HG02885 (cell line): ENCODE results near the gene SMARCA4.

Experiments
- ATAC-seq: cut with Tn5 transposase; IDR thresholded peaks from one replicate; pipeline ENCODE4 v1.9.1; 2021; ENCODE audit warnings: mild to moderate bottlenecking; ENCODE audit not compliant: unreplicated experiment, poor library complexity

The SMARCA4 gene

GRCh38 chr19:11007385-11007784 is 46.6 kb downstream of the SMARCA4 start:
- no peak for ATAC-seq

DNA sequence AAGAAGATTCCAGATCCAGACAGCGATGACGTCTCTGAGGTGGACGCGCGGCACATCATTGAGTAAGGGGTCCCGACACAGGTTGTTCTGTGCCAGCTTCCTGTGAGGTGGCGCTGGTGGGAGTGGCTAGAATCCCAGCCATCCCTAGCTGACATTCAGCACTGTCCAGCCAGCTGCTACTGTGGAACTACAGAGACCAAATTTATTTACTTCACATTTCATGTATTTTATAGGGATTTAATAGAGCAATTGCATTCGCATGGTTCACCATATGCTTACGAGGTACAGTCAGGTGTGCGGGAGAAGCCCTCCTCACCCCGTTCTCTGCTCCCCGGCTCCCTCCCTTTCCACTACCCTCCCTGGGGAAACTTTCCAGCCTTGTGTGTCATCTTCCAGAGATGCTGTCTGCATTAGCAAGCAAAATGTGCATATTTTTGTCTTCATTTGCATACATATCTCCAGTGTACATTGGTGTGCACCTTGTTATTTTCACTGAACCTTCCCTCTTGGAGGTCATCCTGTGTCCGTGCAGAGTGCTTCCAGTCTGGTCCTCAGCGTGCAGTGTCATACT is 47.2 kb downstream of the SMARCA4 start:
- ATAC-seq: no peak

- ATAC-seq: no peak
Observed at GRCh38 chr19:11010041-11010440, 49.2 kb downstream of the SMARCA4 start.

DNA sequence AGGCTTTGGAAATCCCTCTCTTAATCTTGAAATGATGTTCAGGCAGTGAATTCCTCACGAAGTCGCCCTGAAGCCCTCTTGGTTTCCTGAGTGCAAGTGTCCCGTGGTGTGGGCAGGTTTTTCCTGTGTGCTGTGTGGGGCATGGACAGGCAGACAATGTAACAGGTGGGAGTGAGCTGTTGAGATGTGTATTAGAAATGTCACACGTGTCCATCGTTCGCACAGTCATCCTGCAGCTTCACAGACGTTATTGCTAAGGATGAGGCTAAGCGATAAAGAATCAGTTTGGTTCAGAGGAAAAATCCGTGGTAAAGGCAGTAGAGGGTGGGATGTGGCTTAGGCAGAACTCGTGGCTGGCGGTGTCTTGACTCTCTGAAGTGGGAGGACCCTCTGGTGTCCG is 51.7 kb downstream of the SMARCA4 start:
- no peak for ATAC-seq

DNA sequence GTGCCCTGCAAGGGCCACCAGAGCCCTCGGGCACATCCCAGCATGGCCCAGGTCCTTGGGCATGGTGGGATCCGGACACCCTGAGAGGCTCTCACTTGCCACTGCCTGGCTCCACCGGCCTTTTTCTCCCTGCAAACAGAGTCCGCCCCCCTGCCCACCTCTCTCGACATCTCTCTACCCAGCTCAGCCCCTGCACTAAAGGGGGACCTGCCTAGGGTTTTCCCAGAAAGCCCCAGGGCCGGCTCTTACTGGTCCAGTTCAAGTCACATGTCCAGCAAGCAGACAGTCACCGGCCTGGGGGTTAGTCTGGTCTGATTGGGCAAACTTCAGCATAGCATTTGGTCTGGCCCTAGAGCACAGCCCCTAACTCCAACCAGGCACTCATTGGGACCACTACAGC is 52.9 kb downstream of the SMARCA4 start:
- no peak for ATAC-seq

DNA sequence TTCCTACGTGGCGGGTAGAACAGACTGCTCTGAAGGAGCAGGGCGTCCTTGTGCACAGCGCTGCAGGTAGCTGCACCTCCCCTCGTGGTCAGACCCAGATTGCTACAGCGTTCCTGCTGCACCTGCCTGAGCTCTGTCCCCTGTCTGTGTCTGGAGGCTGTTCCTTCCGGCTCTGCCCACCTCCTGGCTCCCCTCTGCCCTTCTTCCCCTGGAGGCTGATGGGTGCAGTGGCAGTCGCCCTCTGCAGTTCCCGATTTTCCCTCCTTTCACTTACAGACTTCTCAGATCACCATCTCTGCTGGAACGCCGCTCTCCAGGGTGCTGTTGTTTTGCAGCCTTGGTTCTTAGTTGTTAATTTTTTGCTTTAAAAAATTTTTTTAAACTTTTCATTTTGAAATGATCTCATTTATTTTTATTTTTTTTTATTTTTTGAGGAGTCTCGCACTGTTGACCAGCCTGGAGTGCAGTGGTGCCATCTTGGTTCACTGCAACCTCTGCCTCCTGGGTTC is 53.6 kb downstream of the SMARCA4 start:
- no peak for ATAC-seq

DNA sequence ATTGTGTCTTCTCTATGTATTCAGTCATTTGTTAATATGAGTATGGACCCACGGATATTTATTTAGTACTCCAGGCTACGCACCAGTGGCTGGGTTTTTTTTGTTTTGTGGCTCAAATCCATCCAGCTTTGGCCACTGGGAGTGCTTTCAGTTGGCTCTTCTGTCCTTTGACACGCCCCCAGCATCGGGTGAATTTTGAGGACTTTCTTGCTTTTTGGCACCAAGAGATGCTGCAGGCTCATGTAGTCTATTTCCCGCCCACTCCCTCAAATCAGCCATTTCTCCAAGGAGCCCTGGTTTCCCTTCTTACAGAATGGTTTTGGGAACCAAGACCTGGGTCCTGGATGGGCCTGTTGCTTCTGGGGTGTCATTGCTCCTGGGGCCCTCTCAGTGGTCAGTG is 55.8 kb downstream of the SMARCA4 start:
- no peak for ATAC-seq

GRCh38 chr19:11017275-11018035 is 56.6 kb downstream of the SMARCA4 start:
- ATAC-seq: no peak

DNA sequence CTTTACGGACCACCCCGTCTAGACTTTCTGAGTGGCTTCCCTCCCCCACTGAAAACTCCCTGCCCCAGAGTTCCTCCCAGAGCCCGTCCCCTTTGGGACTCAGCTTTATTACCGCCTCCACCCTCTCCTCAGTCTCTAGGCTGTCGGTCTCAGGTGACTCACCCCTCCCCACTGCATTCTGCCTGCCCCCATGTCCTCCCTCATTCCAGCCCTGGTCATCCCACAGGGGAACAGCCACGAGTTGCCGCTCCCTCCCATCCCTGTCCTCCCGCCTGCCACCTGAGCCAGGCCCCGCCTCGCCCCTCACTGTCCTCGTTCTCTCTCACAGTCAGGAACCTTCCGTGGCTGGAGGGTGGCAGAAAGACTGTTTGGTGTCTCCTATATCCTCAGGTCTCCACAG is 57.3 kb downstream of the SMARCA4 start:
- ATAC-seq: no peak

DNA sequence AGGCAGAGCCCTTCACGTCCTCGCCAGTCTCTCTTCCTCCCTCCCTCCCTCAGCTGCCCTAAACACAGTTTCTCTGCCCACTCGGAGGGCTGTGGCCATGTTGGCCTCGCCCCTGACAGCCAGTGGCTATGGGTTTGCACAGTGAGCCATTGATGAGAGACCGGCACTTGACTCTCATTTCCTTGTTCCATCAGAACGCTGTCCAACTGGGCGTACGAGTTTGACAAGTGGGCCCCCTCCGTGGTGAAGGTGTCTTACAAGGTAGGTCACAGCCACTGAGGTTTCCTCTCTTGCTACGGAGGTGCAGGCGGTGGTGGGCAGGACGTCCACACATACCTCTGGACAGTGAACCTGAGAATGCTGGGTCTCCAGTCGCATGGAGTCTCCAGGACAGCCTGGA is 57.9 kb downstream of the SMARCA4 start:
- no peak for ATAC-seq

GRCh38 chr19:11019262-11019661 is 58.4 kb downstream of the SMARCA4 start:
- ATAC-seq: no peak

- no peak for ATAC-seq
Observed at GRCh38 chr19:11019824-11020223, 59.0 kb downstream of the SMARCA4 start.

GRCh38 chr19:11020423-11020822 is 59.6 kb downstream of the SMARCA4 start:
- no peak for ATAC-seq

DNA sequence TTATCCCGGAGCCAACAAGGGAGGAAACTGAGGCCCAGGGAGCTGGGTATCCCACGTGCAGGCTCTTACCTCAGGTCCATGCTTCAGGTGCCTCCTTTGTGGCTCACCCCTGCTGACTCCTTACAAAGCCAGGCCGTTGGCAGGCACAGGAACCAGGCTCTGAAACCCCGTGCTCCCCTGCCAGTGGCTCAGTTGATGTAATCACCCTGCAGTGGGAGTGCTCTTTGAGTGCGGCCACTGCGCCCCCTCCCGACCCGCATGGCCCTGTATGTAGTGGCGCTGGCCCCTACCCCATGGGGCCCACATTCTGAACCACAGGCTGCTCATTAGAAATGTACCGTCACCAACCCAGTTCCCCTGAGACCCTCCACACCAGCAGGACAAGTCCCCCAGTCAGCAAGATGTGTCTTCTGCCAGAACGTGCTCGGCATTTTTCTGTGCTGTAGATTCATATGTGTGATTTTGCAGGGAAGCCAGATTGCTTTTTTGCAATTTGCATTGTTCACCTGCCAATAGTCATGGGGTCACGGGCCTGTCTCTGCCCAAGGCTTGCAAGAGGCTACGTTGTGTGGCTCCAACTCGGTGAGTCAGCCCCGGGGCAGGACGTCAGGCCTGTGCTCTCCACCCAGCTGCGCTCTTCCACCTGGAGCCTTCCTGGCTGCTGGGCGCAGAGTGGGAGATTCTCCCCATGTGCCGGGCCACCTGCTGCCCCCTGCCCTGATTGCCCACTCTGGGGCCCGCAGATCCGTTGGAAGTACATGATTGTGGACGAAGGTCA is 60.3 kb downstream of the SMARCA4 start:
- ATAC-seq: no peak

GRCh38 chr19:11021760-11022144 is 60.9 kb downstream of the SMARCA4 start:
- no peak for ATAC-seq

GRCh38 chr19:11023016-11023415 is 62.2 kb downstream of the SMARCA4 start:
- no peak for ATAC-seq

DNA sequence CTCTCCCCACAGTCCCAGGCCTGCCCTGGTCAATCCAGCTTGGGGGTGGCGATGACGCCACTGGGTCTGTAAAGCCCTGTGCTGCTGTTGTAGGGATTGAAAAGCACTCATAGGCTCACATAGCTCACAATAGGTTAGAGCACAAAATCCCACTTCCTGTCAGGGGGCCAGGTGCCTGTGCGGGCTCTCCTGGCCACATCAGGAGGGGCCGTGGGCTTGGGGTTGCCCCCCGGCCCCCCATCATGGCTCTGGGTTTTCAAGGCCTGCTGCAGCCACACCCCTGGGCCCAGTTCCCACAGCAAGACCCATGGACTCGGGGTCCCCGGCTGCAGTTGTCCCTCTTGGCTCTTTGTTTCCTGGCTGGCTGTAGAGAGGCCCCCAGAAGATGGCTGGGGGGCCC is 62.9 kb downstream of the SMARCA4 start:
- ATAC-seq: no peak

DNA sequence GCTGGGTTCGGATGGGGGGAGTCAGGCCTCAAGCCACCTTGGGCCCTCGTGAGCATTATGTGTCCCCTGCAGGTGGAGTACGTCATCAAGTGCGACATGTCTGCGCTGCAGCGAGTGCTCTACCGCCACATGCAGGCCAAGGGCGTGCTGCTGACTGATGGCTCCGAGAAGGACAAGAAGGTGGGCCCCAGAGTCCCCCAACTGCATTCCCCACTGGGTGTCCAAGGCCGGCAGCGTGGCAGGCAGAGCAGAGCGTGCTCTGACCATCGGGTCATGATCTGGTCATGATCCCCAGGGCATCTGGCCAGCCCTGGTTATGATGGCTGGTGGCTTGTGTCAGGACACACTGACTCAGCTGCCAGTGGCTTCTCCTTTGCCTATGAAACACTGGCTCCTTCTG is 63.4 kb downstream of the SMARCA4 start:
- ATAC-seq: no peak

DNA sequence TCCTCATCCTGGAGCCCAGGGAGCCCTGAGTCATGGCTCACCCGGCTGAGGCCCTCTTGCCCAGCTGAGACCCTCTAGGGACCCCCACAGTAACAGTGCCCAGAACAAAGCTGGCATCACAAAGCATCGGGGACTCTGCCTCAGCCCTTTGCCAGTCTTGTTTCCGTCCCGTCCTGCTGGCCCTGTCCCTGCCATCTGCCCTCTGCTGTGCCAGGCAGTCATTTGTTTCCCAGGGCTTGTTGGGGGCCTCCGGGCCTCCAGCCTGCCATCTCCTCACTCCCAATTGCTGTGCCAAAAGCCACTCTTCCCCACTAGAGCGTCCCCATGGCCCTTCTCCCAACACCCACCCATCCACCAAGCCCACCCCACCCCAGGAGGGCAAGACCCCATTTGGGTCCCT is 64.2 kb downstream of the SMARCA4 start:
- ATAC-seq: no peak

DNA sequence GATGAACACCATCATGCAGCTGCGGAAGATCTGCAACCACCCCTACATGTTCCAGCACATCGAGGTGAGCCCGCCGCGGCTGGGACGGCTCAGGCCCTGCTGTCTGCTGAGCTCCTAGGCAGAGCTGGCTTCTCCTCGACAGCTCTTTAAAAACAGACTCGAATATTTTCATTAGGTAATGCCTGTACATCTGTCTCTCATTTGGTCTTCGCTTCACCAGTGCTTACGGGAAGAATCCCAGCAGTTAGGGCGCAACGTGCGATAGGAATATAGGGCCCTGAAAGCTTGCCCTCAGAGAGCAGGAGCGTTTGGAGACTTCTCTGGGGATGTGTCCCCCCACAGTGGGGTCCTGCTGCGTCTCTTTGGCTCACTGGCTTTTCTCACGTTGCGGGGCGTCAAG is 64.6 kb downstream of the SMARCA4 start:
- no peak for ATAC-seq

DNA sequence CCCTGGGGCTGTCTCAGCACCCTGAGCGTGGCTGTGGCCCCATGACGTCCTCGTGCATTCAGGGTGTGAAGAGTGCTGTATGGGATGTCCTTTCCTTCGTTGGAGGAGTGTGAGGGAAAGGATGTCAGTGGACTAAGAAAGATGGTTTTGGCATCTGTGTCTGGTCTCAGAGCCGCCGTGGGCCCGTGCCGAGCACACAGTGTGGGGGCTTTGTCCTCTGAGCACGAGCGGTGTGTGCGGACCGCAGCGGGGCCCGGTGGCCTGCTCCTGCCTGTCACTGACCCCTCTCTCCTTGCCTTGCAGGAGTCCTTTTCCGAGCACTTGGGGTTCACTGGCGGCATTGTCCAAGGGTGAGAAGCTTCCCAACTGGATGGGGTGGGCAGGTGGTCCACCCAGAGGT is 65.2 kb downstream of the SMARCA4 start:
- ATAC-seq: no peak
